Endothelial cell of umbilical vein (primary cell): ENCODE measurements around the gene CD101. TPM values are rescaled to one million over a fixed set of nuclear protein-coding genes. Genes with fewer than 3 reads are reported as not detected.

Source experiments
- BruUV-seq: library from RNA; stranded (reverse); fragments of 400-500 nt; replicated peaks from 2 replicates; lab custom pipeline; 2021; lab: Mats Ljungman, UMichigan
- CTCF ChIA-PET: fragments of 300-600, 350-600 bp; sonication (Branson Sonifier 250); formaldehyde crosslinking; loops from one replicate; lab custom pipeline; 2021; ENCODE audit warnings: antibody characterized with exemption, inconsistent platforms; lab: Charles Lee
- POLR2A ChIA-PET: fragments of 300-600, 350-600 bp; sonication (Branson Sonifier 250); formaldehyde crosslinking; loops from one replicate; lab custom pipeline; 2021; ENCODE audit warnings: antibody characterized with exemption, inconsistent platforms; lab: Charles Lee
- DNase-seq: peaks from one replicate; pipeline ENCODE4 v3.0.0-alpha.2; 2011; ENCODE audit warnings: low read depth, low spot score
- FAIRE-seq: peaks from 2 replicates; lab custom pipeline; 2011; peaks lifted over from hg19 to GRCh38; lab: Jason Lieb, UNC
- H2AFZ ChIP-seq: 2 replicates; pipeline ENCODE4 v1.6.0; 2012; ENCODE audit warnings: low read depth, low read length, control low read depth, inconsistent platforms
- H3K27ac ChIP-seq: 2 replicates; pipeline ENCODE4 v1.5.1; 2011; ENCODE audit warnings: low read depth, mild to moderate bottlenecking, control low read depth, low read length, moderate library complexity; ENCODE audit not compliant: insufficient read depth
- H3K27me3 ChIP-seq, 2 experiments: 2 replicates each; pipeline versions ENCODE4 v1.6.0 to v1.6.1; 2011; ENCODE audit warnings: low read length in 2 of 2, mixed read lengths in 1 of 2; ENCODE audit not compliant: control insufficient read depth in 2 of 2, insufficient read depth in 2 of 2
- H3K36me3 ChIP-seq, 2 experiments: 2 replicates in 1 of 2; 3 replicates in 1 of 2; pipeline ENCODE4 v1.5.1; 2011; ENCODE audit warnings: low read length in 2 of 2, mild to moderate bottlenecking in 1 of 2, moderate library complexity in 1 of 2; ENCODE audit not compliant: control insufficient read depth in 2 of 2, insufficient read depth in 2 of 2; ENCODE audit errors: extremely low read depth in 1 of 2
- H3K4me1 ChIP-seq: 3 replicates; pipeline ENCODE4 v1.5.1; 2011; ENCODE audit warnings: mild to moderate bottlenecking, low read length; ENCODE audit not compliant: control insufficient read depth, insufficient read depth; ENCODE audit errors: extremely low read depth
- H3K4me2 ChIP-seq: 2 replicates; pipeline ENCODE4 v1.6.1; 2011; ENCODE audit warnings: low read length, control low read depth, mixed read lengths; ENCODE audit not compliant: insufficient read depth
- H3K4me3 ChIP-seq, 3 experiments: fragments of 200-600 bp in 1 of 3; sonication (generic), shearing (Covaris generic) in 1 of 3; replicated peaks in 1 of 3; 2 replicates each; pipeline ENCODE4 v1.5.1; 2011 to 2016; ENCODE audit warnings: control low read depth in 3 of 3, low read length in 3 of 3, mild to moderate bottlenecking in 2 of 3, inconsistent platforms in 1 of 3, low read depth in 1 of 3, moderate library complexity in 1 of 3; ENCODE audit not compliant: insufficient read depth in 1 of 3
- H3K79me2 ChIP-seq: 2 replicates; pipeline ENCODE4 v1.6.0; 2012; ENCODE audit warnings: low read length, inconsistent platforms; ENCODE audit not compliant: control insufficient read depth, insufficient read depth
- H3K9ac ChIP-seq: replicated peaks from 2 replicates; pipeline ENCODE3; 2011; ENCODE audit warnings: low read length, control low read depth; ENCODE audit not compliant: insufficient read depth; ENCODE audit errors: extremely low read depth
- H3K9me1 ChIP-seq: replicated peaks from 3 replicates; pipeline ENCODE4 v1.6.0; 2011; ENCODE audit warnings: mild to moderate bottlenecking, low read length; ENCODE audit not compliant: control insufficient read depth, insufficient read depth; ENCODE audit errors: extremely low read depth
- H3K9me3 ChIP-seq: replicated peaks from 2 replicates; pipeline ENCODE4 v1.5.1; 2012; ENCODE audit warnings: low read length, inconsistent platforms; ENCODE audit not compliant: control insufficient read depth, insufficient read depth
- H4K20me1 ChIP-seq: replicated peaks from 2 replicates; pipeline ENCODE3; 2011; ENCODE audit warnings: mild to moderate bottlenecking, low read length; ENCODE audit not compliant: control insufficient read depth, insufficient read depth; ENCODE audit errors: extremely low read depth
- CTCF ChIP-seq, 2 donors: IDR thresholded peaks; 1 replicate in 1 of 2; 2 replicates in 1 of 2; pipeline ENCODE4 v1.5.1; 2011; ENCODE audit warnings: low read length in 2 of 2, mild to moderate bottlenecking in 2 of 2, moderate library complexity in 2 of 2, control low read depth in 1 of 2, inconsistent platforms in 1 of 2, low read depth in 1 of 2; ENCODE audit not compliant: insufficient read depth in 1 of 2; ENCODE audit errors: extremely low read depth in 1 of 2
- EZH2 ChIP-seq: IDR thresholded peaks from 2 replicates; pipeline ENCODE4 v1.6.1; 2012; ENCODE audit warnings: borderline replicate concordance, low read depth, mild to moderate bottlenecking, moderate library complexity, low read length, inconsistent platforms; ENCODE audit not compliant: severe bottlenecking
- FOS ChIP-seq: IDR thresholded peaks from 2 replicates; pipeline ENCODE4 v1.6.1; 2011; ENCODE audit warnings: mild to moderate bottlenecking, low read length, moderate library complexity, borderline replicate concordance; ENCODE audit not compliant: insufficient read depth
- GATA2 ChIP-seq: IDR thresholded peaks from 2 replicates; pipeline ENCODE4 v1.7.0; 2011; ENCODE audit warnings: low read depth, mild to moderate bottlenecking, moderate library complexity, mixed read lengths, low read length; ENCODE audit not compliant: insufficient read length, insufficient read depth
- JUN ChIP-seq: IDR thresholded peaks from 2 replicates; pipeline ENCODE4 v1.6.1; 2011; ENCODE audit warnings: borderline replicate concordance, low read depth; ENCODE audit not compliant: insufficient read length, insufficient read depth
- MAX ChIP-seq: IDR thresholded peaks from 2 replicates; pipeline ENCODE4 v1.6.1; 2011; ENCODE audit not compliant: insufficient read depth, insufficient read length
- MYC ChIP-seq: IDR thresholded peaks from one replicate; pipeline ENCODE4 v1.6.1; 2011; ENCODE audit warnings: mild to moderate bottlenecking, low read depth, low read length
- POLR2A ChIP-seq: IDR thresholded peaks from 2 replicates; pipeline ENCODE4 v1.6.1; 2012; ENCODE audit warnings: low read depth, mild to moderate bottlenecking, control low read depth, low read length
- POLR2AphosphoS5 ChIP-seq: IDR thresholded peaks from 2 replicates; pipeline ENCODE4 v1.6.1; 2012; ENCODE audit warnings: low read depth, mild to moderate bottlenecking, control low read depth, low read length, moderate library complexity; ENCODE audit not compliant: insufficient read depth
- dilution Hi-C: fragments of 300-500 bp; cut with MboI; formaldehyde crosslinking; loops from one replicate; pipeline ENCODE4 v1.15.0; 2019; ENCODE audit warnings: low sequenced_read_pairs; ENCODE audit not compliant: extremely low pct_ligation_motif_present
- intact Hi-C: fragments of 100-400 bp; cut with micrococcal nuclease; formaldehyde crosslinking; loops from one replicate; pipeline ENCODE4 v1.10.0; 2022
- polyA plus RNA-seq, 4 experiments: library from polyadenylated mRNA; depleted of rRNA in 3 of 4; stranded (reverse) in 3 of 4; unstranded in 1 of 4; fragments of >200 nt; gene quantifications; 2 replicates each; pipeline versions ENCODE4 v1.2.1 to v1.2.3, GENCODE V29; 2011 to 2012; ENCODE audit warnings: missing spikeins in 1 of 4
- total RNA-seq: library from RNA; stranded (reverse); gene quantifications from 2 replicates; pipeline ENCODE4 v1.2.3, GENCODE V29; 2021

The CD101 gene
- total and polyA plus RNA-seq, 2 donors (not counting 3 experiments of a cell fraction or from before 2014, with no cell fraction given): 0.04 to 0.97 TPM

GRCh38 chr1:117049857-117050256 is 48.3 kb downstream of the CD101 start:
- Histone ChIP-seq H3K27ac (no peak overlapping the region), H3K9ac (no peak overlapping the region), H2AFZ (no peak overlapping the region), H3K4me1 (peaks cover 6% of the 10 kb centered on the region), H3K36me3 (no peaks in the 10 kb centered on the region), H3K79me2 (no peaks in the 10 kb centered on the region), H3K9me3 (no peaks in the 10 kb centered on the region), H3K4me3 (no peak overlapping the region), H3K27me3 (no peaks in the 10 kb centered on the region), H3K4me2 (no peak overlapping the region), H3K9me1 (no peaks in the 10 kb centered on the region), H4K20me1 (no peaks in the 10 kb centered on the region)
- TF ChIP-seq GATA2: no peak
- no peak for TF ChIP-seq MYC
- no peak for TF ChIP-seq POLR2AphosphoS5
- no peak for TF ChIP-seq CTCF (IDR thresholded peaks at IDR 0.05; ENCODE audit: extremely low read depth in 1 of 2, insufficient read depth in 1 of 2, low read depth in 1 of 2, low read length in 2 of 2)
- no peak for TF ChIP-seq EZH2
- no peak for TF ChIP-seq MAX
- no peak for TF ChIP-seq FOS
- TF ChIP-seq POLR2A: no peak
- no peak for TF ChIP-seq JUN
- no TSS peak for BruUV-seq
- dilution Hi-C loops: no loop called here
- intact Hi-C loops: no loop called here
- DNase-seq (no peak), FAIRE-seq (no peak)
- ChIA-PET POLR2A (no interaction called here), CTCF (no interaction called here)
